Astrocyte (in vitro differentiated cells and primary cell): ENCODE data around the gene BMS1. TPM values are rescaled to one million over a fixed set of nuclear protein-coding genes. Genes with fewer than 3 reads are reported as not detected.
A peak's percentile ranks its signal among the peaks of the same experiment; 100 is the strongest.
"Not testable (repeated sequence)": the region's sequence is repeated elsewhere in the genome, so short reads cannot be mapped to it uniquely, and the experiment has no call there.

Experiments
- DNase-seq: peaks from one replicate; pipeline ENCODE4 v3.0.0-alpha.2; 2010; ENCODE audit warnings: low read depth
- FAIRE-seq: peaks from 2 replicates; lab custom pipeline; 2011; peaks lifted over from hg19 to GRCh38; lab: Jason Lieb, UNC
- H2AFZ ChIP-seq: 2 replicates; pipeline ENCODE4 v1.6.0; 2012; ENCODE audit warnings: low read depth, low read length, inconsistent platforms
- H3K27ac ChIP-seq: 2 replicates; pipeline ENCODE4 v1.5.1; 2011; ENCODE audit warnings: low read depth, low read length, inconsistent platforms
- H3K27me3 ChIP-seq: 2 replicates; pipeline ENCODE4 v1.6.0; 2011; ENCODE audit warnings: low read length, inconsistent platforms; ENCODE audit not compliant: insufficient read depth
- H3K36me3 ChIP-seq: 2 replicates; pipeline ENCODE4 v1.5.1; 2011; ENCODE audit warnings: low read length, inconsistent platforms; ENCODE audit not compliant: insufficient read depth
- H3K4me1 ChIP-seq: 2 replicates; pipeline ENCODE4 v1.5.1; 2011; ENCODE audit warnings: low read length, inconsistent platforms; ENCODE audit not compliant: insufficient read depth
- H3K4me2 ChIP-seq: 2 replicates; pipeline ENCODE4 v1.6.0; 2012; ENCODE audit warnings: low read length, inconsistent platforms
- H3K4me3 ChIP-seq: 2 replicates; pipeline ENCODE4 v1.5.1; 2011; ENCODE audit warnings: low read depth, mild to moderate bottlenecking, low read length, inconsistent platforms; ENCODE audit not compliant: insufficient read depth
- H3K79me2 ChIP-seq: 2 replicates; pipeline ENCODE4 v1.6.0; 2012; ENCODE audit warnings: mild to moderate bottlenecking, low read length, inconsistent platforms; ENCODE audit not compliant: insufficient read depth
- H3K9ac ChIP-seq: 2 replicates; pipeline ENCODE4 v1.6.0; 2012; ENCODE audit warnings: mild to moderate bottlenecking, low read length, inconsistent platforms
- H3K9me3 ChIP-seq: 2 replicates; pipeline ENCODE4 v1.5.1; 2012; ENCODE audit warnings: low read depth, mild to moderate bottlenecking, low read length, inconsistent platforms; ENCODE audit not compliant: insufficient read depth
- H4K20me1 ChIP-seq: 2 replicates; pipeline ENCODE4 v1.6.0; 2012; ENCODE audit warnings: low read length, inconsistent platforms; ENCODE audit not compliant: insufficient read depth
- H3K27ac Mint-ChIP-seq: one replicate; pipeline ENCODE4 v1.8.0; 2021; ENCODE audit warnings: mild to moderate bottlenecking, mixed read lengths; ENCODE audit not compliant: unreplicated experiment
- H3K27me3 Mint-ChIP-seq: one replicate; pipeline ENCODE4 v1.8.0; 2021; ENCODE audit warnings: low read depth, mixed read lengths; ENCODE audit not compliant: unreplicated experiment
- H3K36me3 Mint-ChIP-seq: one replicate; pipeline ENCODE4 v1.8.0; 2021; ENCODE audit warnings: low read depth, mixed read lengths; ENCODE audit not compliant: unreplicated experiment
- H3K4me1 Mint-ChIP-seq: one replicate; pipeline ENCODE4 v1.8.0; 2021; ENCODE audit warnings: low read depth, mixed read lengths; ENCODE audit not compliant: unreplicated experiment
- H3K4me3 Mint-ChIP-seq: one replicate; pipeline ENCODE4 v1.8.0; 2021; ENCODE audit warnings: mild to moderate bottlenecking, moderate library complexity, mixed read lengths; ENCODE audit not compliant: unreplicated experiment
- H3K9me3 Mint-ChIP-seq: one replicate; pipeline ENCODE4 v1.8.0; 2021; ENCODE audit warnings: mild to moderate bottlenecking, mixed read lengths; ENCODE audit not compliant: unreplicated experiment
- CTCF ChIP-seq: IDR thresholded peaks from 2 replicates; pipeline ENCODE4 v1.5.1; 2011; ENCODE audit warnings: low read depth, mild to moderate bottlenecking, inconsistent platforms, low read length, moderate library complexity; ENCODE audit not compliant: insufficient read depth
- EZH2 ChIP-seq: IDR thresholded peaks from 2 replicates; pipeline ENCODE4 v1.6.1; 2012; ENCODE audit warnings: mild to moderate bottlenecking, low read length, inconsistent platforms; ENCODE audit not compliant: insufficient read depth
- total RNA-seq: library from RNA; stranded (reverse); gene quantifications from 2 replicates; pipeline ENCODE4 v1.2.1, GENCODE V29; 2021

Gene BMS1
- total RNA-seq, 1 donor from 2014 or later, result 26.3 TPM

- no peaks in the 10 kb centered on the region for H3K9me3 ChIP-seq
- peaks cover 61% of the 10 kb centered on the region for H3K79me2 ChIP-seq
- no peak overlapping the region for H2AFZ ChIP-seq
- H3K9ac ChIP-seq, result no peak overlapping the region
- no peaks in the 10 kb centered on the region for H3K4me1 ChIP-seq
- no peaks in the 10 kb centered on the region for H3K27me3 Mint-ChIP-seq
- no peak overlapping the region for H3K4me3 Mint-ChIP-seq
- peaks cover 37% of the 10 kb centered on the region for H4K20me1 ChIP-seq
- DNase-seq (no peak), FAIRE-seq (no peak)
- no peak overlapping the region for H3K27ac ChIP-seq
- H3K4me3 ChIP-seq, result no peak overlapping the region
- H3K27me3 ChIP-seq, result no peaks in the 10 kb centered on the region
- no peak overlapping the region for H3K27ac Mint-ChIP-seq
- H3K4me1 Mint-ChIP-seq, result peaks cover 6% of the 10 kb centered on the region
- H3K36me3 ChIP-seq, result peaks cover 20% of the 10 kb centered on the region
- peaks cover 25% of the 10 kb centered on the region for H3K36me3 Mint-ChIP-seq
- no peak overlapping the region for H3K4me2 ChIP-seq
- TF ChIP-seq EZH2 (no peak), CTCF (no peak)
- no peaks in the 10 kb centered on the region for H3K9me3 Mint-ChIP-seq
Measured at GRCh38 chr10:42809676-42810075, 27.1 kb downstream of the BMS1 start.

DNA sequence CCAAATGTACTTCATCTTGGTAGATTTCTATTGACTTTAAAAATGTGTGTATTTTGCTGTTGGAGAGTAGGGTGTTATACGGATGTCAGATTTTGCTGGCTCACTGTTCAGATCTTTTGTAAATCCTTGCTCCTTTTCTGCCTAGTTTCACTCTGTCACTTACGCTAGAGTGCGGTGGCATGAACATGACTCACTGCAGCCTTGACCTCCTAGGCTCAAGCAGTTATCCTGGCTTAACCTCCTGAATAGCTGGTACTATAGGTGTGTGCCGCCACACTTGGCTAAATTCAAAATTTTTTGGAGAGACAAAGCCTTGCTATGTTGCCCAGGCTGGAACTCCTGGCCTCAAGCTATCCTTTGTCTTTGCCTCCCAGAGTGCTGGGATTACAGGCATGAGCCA is 29.4 kb downstream of the BMS1 start:
- Mint-ChIP-seq H3K27ac (no peak overlapping the region), H3K4me3 (peak overlapping the region; percentile 6), H3K27me3 (no peaks in the 10 kb centered on the region), H3K9me3 (no peaks in the 10 kb centered on the region), H3K36me3 (peaks cover 28% of the 10 kb centered on the region), H3K4me1 (peaks cover 11% of the 10 kb centered on the region)
- no peak for FAIRE-seq
- H4K20me1 ChIP-seq, result peaks cover 37% of the 10 kb centered on the region
- H3K36me3 ChIP-seq, result peaks cover 9% of the 10 kb centered on the region
- H3K4me1 ChIP-seq, result no peaks in the 10 kb centered on the region
- no peak overlapping the region for H2AFZ ChIP-seq
- H3K9me3 ChIP-seq, result no peaks in the 10 kb centered on the region
- peaks cover 56% of the 10 kb centered on the region for H3K79me2 ChIP-seq
- no peak for DNase-seq
- TF ChIP-seq EZH2 (no peak), CTCF (no peak)
- H3K4me2 ChIP-seq, result no peak overlapping the region
- H3K27me3 ChIP-seq, result no peaks in the 10 kb centered on the region
- H3K27ac ChIP-seq, result no peak overlapping the region
- H3K9ac ChIP-seq, result no peak overlapping the region
- no peak overlapping the region for H3K4me3 ChIP-seq

DNA sequence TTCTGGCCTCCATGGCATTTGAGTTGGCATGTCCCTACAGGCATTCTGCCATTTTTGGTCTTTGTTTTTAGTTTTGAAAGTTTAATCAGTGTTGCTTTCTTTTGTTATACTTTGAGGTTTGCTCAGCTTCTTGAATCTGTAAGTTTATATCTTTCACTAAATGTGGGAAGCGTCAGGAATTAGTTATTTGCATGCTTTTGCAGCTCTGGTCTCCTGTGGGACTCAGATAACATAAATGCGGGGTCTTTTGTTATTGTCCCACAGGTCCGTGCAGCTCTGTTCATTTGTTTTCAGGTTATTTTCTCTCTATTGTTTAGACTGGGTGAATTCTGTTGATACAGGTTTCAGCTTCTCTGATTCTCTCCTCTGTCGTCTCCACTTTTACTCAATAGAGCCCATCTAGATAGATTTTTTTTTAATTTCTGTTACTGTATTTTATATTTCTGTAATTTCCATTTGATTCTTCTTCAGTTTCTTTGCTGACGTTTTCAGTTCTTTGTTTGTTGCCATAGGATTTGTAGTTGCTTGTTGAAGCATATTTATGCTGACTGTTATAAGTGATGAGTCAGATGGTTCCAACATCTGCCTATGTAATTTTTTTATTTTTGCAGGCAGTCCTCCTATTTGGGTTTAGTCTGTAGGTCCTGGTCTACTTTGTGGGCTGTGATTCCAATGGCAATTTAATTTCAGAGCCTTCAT is 31.5 kb downstream of the BMS1 start:
- peaks cover 40% of the 10 kb centered on the region for H3K36me3 Mint-ChIP-seq
- DNase-seq, FAIRE-seq, H2AFZ ChIP-seq, H3K9ac ChIP-seq, H3K9me3 Mint-ChIP-seq, H3K4me1 ChIP-seq, H3K27ac Mint-ChIP-seq, H3K36me3 ChIP-seq, H3K4me3 ChIP-seq, H3K27me3 Mint-ChIP-seq, H3K4me2 ChIP-seq, H3K27ac ChIP-seq, H3K9me3 ChIP-seq, H3K27me3 ChIP-seq, H3K4me3 Mint-ChIP-seq: not testable (repeated sequence)
- H3K4me1 Mint-ChIP-seq, result peaks cover 11% of the 10 kb centered on the region
- Histone ChIP-seq H3K79me2 (peaks cover 45% of the 10 kb centered on the region), H4K20me1 (peaks cover 33% of the 10 kb centered on the region)

- not testable (repeated sequence) for H3K27me3 ChIP-seq, H3K36me3 ChIP-seq, H3K9me3 ChIP-seq, H3K4me2 ChIP-seq, FAIRE-seq, H3K4me1 ChIP-seq, H3K4me1 Mint-ChIP-seq, H3K9ac ChIP-seq, H2AFZ ChIP-seq, H3K4me3 Mint-ChIP-seq, DNase-seq, H3K4me3 ChIP-seq, H3K27ac ChIP-seq, H3K9me3 Mint-ChIP-seq, H3K27me3 Mint-ChIP-seq
- Mint-ChIP-seq H3K36me3 (peaks cover 45% of the 10 kb centered on the region), H3K27ac (peak overlapping the region; percentile 77)
- H4K20me1 ChIP-seq, result peaks cover 16% of the 10 kb centered on the region
- peaks cover 24% of the 10 kb centered on the region for H3K79me2 ChIP-seq
Measured at GRCh38 chr10:42816334-42816733, 33.7 kb downstream of the BMS1 start.
